Measurements from ENCODE around the gene PPP1R9B.

The PPP1R9B gene

DNA sequence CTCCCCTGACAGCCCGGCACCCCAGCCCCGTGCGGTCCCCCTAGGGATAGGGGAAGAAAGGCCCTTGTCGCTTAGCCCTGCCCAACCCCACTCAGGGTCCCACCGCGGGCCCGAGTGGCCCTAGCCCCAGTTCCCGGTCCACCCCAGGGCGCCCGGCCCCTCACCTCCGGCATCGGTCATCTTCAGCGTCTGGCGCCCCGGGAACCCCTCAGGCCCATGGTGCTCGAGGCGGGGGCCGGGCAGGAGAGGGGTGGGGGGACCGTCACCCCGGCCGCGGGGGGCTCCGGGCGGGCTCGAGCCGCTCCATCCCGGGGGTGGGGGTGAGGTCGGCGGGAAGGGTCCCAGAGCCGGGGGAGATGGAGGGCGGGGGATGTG is 21.1 kb downstream of the PPP1R9B start:
- TF ChIP-seq, protein P1, sequence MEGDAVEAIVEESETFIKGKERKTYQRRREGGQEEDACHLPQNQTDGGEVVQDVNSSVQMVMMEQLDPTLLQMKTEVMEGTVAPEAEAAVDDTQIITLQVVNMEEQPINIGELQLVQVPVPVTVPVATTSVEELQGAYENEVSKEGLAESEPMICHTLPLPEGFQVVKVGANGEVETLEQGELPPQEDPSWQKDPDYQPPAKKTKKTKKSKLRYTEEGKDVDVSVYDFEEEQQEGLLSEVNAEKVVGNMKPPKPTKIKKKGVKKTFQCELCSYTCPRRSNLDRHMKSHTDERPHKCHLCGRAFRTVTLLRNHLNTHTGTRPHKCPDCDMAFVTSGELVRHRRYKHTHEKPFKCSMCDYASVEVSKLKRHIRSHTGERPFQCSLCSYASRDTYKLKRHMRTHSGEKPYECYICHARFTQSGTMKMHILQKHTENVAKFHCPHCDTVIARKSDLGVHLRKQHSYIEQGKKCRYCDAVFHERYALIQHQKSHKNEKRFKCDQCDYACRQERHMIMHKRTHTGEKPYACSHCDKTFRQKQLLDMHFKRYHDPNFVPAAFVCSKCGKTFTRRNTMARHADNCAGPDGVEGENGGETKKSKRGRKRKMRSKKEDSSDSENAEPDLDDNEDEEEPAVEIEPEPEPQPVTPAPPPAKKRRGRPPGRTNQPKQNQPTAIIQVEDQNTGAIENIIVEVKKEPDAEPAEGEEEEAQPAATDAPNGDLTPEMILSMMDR (IDR thresholded peaks at IDR 0.05; ENCODE audit: low read length): no peak
- TF ChIP-seq EZH2 (IDR thresholded peaks at IDR 0.05; ENCODE audit: borderline replicate concordance, low read length): no peak
- Histone ChIP-seq H3K4me3 (ENCODE audit: low read depth, low read length, poor library complexity, severe bottlenecking) (no peak overlapping the region), H3K27me3 (ENCODE audit: insufficient read depth, low read length) (peaks cover 5% of the 10 kb centered on the region; the same call in 1 of the 2 replicates), H3K79me2 (ENCODE audit: insufficient read depth, low read length) (no peaks in the 10 kb centered on the region), H3K4me1 (ENCODE audit: insufficient read depth, low read length, severe bottlenecking) (peaks cover 3% of the 10 kb centered on the region), H4K20me1 (ENCODE audit: insufficient read depth, low read length) (no peaks in the 10 kb centered on the region), H3K4me2 (ENCODE audit: low read length) (0 out of 2 replicates have a peak overlapping the region, but pooled peaks have one; percentile 9), H3K36me3 (ENCODE audit: insufficient read depth, low read length) (peaks cover 5% of the 10 kb centered on the region), H2AFZ (ENCODE audit: low read length) (no peak overlapping the region), H3K9me3 (ENCODE audit: low read length) (no peaks in the 10 kb centered on the region), H3K9ac (ENCODE audit: low read length) (no peak overlapping the region), H3F3A (ENCODE audit: insufficient read depth, low read length) (no peaks in the 10 kb centered on the region), H3K9me2 (ENCODE audit: low read depth, low read length) (no peaks in the 10 kb centered on the region), H3K27ac (ENCODE audit: low read depth, low read length, poor library complexity, severe bottlenecking) (no peak overlapping the region)

DNA sequence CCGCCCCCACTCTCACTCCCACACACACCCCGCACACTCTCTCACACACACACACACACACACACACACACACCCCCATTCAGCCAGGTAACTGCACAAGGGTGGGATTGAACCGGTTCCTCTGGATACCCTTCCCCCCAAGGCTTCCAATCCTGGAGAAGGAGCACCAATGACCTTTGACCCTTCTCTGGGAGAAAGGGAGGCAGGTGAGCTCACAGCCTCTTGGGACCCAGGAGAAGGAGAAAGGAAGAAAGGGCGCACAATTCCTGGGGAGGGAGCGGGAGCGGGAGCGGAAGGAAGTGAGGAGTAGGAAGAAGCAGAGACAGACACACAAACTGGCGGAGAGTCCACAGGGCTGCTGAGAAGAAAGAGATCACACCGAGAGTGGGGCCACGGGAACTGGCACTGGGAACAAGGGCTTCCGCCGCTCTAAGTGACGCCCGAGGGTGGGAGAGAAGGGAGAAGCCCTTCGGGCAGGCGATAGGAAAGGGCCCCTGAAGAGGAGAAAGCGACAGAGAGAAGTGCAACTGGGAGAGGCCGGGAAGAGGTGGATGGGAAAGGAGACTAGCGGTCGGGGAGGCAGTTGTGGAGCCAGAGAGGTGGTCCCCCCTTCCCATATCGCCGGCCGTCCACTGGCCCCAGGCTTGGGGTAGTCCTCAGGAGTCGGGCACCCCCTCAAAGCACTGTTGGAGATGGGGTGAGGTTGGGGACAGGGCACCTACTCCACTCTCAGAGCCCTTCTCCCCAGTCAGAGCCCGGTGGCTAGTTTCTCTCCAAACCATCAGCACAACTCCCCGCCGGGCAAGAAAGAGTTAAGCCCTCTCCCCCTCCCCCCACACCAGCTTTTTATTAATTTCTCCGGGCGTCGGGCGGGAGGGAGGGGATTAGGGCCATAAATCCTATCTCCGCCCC is 21.8 kb downstream of the PPP1R9B start:
- Histone ChIP-seq H3F3A (ENCODE audit: insufficient read depth, low read length) (no peaks in the 10 kb centered on the region), H2AFZ (ENCODE audit: low read length) (no peak overlapping the region), H3K27ac (ENCODE audit: low read depth, low read length, poor library complexity, severe bottlenecking) (no peak overlapping the region), H3K4me2 (ENCODE audit: low read length) (no peak overlapping the region), H4K20me1 (ENCODE audit: insufficient read depth, low read length) (no peaks in the 10 kb centered on the region), H3K36me3 (ENCODE audit: insufficient read depth, low read length) (no peaks in the 10 kb centered on the region; the same call in 1 of the 2 replicates), H3K4me3 (ENCODE audit: low read depth, low read length, poor library complexity, severe bottlenecking) (no peak overlapping the region), H3K27me3 (ENCODE audit: insufficient read depth, low read length) (peaks cover 8% of the 10 kb centered on the region; the same call in 1 of the 2 replicates), H3K4me1 (ENCODE audit: insufficient read depth, low read length, severe bottlenecking) (peaks cover 3% of the 10 kb centered on the region), H3K9me2 (ENCODE audit: low read depth, low read length) (no peaks in the 10 kb centered on the region), H3K79me2 (ENCODE audit: insufficient read depth, low read length) (no peaks in the 10 kb centered on the region), H3K9me3 (ENCODE audit: low read length) (no peaks in the 10 kb centered on the region), H3K9ac (ENCODE audit: low read length) (no peak overlapping the region)
- no peak for TF ChIP-seq EZH2 (IDR thresholded peaks at IDR 0.05; ENCODE audit: borderline replicate concordance, low read length)
- TF ChIP-seq, protein P1 (IDR thresholded peaks at IDR 0.05; ENCODE audit: low read length): no peak

DNA sequence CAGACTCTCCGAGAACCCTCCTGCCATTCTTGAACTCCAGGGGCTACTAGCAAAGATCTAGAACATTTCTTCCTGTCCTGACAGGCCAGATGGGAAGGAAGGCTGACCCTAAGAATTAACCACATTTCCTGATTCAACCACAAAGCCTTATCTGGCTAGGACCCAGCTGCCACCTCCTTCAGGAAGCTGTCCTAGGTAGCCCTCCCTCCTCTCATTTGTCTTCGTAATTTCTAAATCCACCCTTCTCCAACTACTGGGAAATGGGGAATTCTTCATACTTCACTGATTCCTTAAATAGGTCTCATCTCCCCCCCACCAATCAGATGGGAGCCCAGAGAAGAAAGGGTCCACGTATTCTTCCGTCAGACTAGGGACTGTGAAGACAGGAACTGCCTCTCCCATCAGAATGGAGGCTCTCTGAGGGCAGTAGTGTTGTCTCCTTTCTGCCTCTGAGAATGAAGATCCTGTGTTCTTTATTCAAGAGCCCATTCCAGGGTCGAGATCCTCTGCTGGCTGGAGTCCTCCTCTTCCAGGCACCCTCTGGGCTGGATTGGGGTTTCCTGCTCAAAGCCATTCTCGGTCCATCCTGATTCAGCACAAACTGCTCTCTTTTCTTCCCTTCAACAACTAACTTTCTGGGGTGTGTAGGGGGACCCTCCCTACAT is 22.6 kb downstream of the PPP1R9B start:
- no peak overlapping the region for H3K4me2 ChIP-seq (ENCODE audit: low read length)

More for the DNA sequence above, 22.6 kb downstream of the PPP1R9B start:
- Histone ChIP-seq H3K9me2 (ENCODE audit: low read depth, low read length) (no peaks in the 10 kb centered on the region), H3K9me3 (ENCODE audit: low read length) (no peaks in the 10 kb centered on the region), H3K4me1 (ENCODE audit: insufficient read depth, low read length, severe bottlenecking) (peaks cover 3% of the 10 kb centered on the region), H3K27me3 (ENCODE audit: insufficient read depth, low read length) (peaks cover 9% of the 10 kb centered on the region; the same call in 1 of the 2 replicates), H2AFZ (ENCODE audit: low read length) (no peak overlapping the region), H3K27ac (ENCODE audit: low read depth, low read length, poor library complexity, severe bottlenecking) (no peak overlapping the region), H3F3A (ENCODE audit: insufficient read depth, low read length) (no peaks in the 10 kb centered on the region), H3K4me3 (ENCODE audit: low read depth, low read length, poor library complexity, severe bottlenecking) (no peak overlapping the region), H3K36me3 (ENCODE audit: insufficient read depth, low read length) (no peaks in the 10 kb centered on the region; the same call in 1 of the 2 replicates), H3K9ac (ENCODE audit: low read length) (no peak overlapping the region), H4K20me1 (ENCODE audit: insufficient read depth, low read length) (no peaks in the 10 kb centered on the region), H3K79me2 (ENCODE audit: insufficient read depth, low read length) (no peaks in the 10 kb centered on the region)
- TF ChIP-seq EZH2 (IDR thresholded peaks at IDR 0.05; ENCODE audit: borderline replicate concordance, low read length): no peak
- TF ChIP-seq, protein P1 (IDR thresholded peaks at IDR 0.05; ENCODE audit: low read length): no peak
